Measurements from ENCODE around the gene EIF2B2.
A peak's percentile ranks its signal among the peaks of the same experiment; 100 is the strongest.

Gene EIF2B2

GRCh38 chr14:74975059-74975810 lies 27.5 kb upstream of the EIF2B2 start:
- H3K9me3 ChIP-seq (ENCODE audit: insufficient read depth, low read depth, low read length) = no peaks in the 10 kb centered on the region

GRCh38 chr14:74976264-74977113 lies 26.2 kb upstream of the EIF2B2 start:
- H3K9ac ChIP-seq (ENCODE audit: low read depth, low read length) = no peak overlapping the region
- peaks cover 45% of the 10 kb centered on the region for H3K4me1 ChIP-seq (ENCODE audit: insufficient read depth, low read length)
- H3K36me3 ChIP-seq (ENCODE audit: insufficient read depth, low read length) = no peaks in the 10 kb centered on the region
- no peak overlapping the region for H3K4me3 ChIP-seq (ENCODE audit: low read length)
- no peak overlapping the region for H3K27ac ChIP-seq (ENCODE audit: low read depth, low read length)
- no peaks in the 10 kb centered on the region for H3K27me3 ChIP-seq (ENCODE audit: insufficient read depth, low read length)
- no peaks in the 10 kb centered on the region for H3K9me3 ChIP-seq (ENCODE audit: insufficient read depth, low read depth, low read length)
- 94% methylated on average over 11 of the region's 11 CpGs for WGBS

More at GRCh38 chr14:74975059-74975810, 27.5 kb upstream of the EIF2B2 start:
- Histone ChIP-seq H3K4me3 (ENCODE audit: low read length) (no peak overlapping the region), H3K27ac (ENCODE audit: low read depth, low read length) (no peak overlapping the region), H3K9ac (ENCODE audit: low read depth, low read length) (no peak overlapping the region), H3K4me1 (ENCODE audit: insufficient read depth, low read length) (peaks cover 36% of the 10 kb centered on the region), H3K36me3 (ENCODE audit: insufficient read depth, low read length) (no peaks in the 10 kb centered on the region), H3K27me3 (ENCODE audit: insufficient read depth, low read length) (no peaks in the 10 kb centered on the region)
- 80% methylated on average over 11 of the region's 12 CpGs for WGBS

- H3K9me3 ChIP-seq (ENCODE audit: insufficient read depth, low read depth, low read length) = no peaks in the 10 kb centered on the region
- peaks cover 45% of the 10 kb centered on the region for H3K4me1 ChIP-seq (ENCODE audit: insufficient read depth, low read length)
- H3K9ac ChIP-seq (ENCODE audit: low read depth, low read length) = no peak overlapping the region
- no peaks in the 10 kb centered on the region for H3K27me3 ChIP-seq (ENCODE audit: insufficient read depth, low read length)
- no peak overlapping the region for H3K4me3 ChIP-seq (ENCODE audit: low read length)
- 91% methylated on average over 12 of the region's 12 CpGs for WGBS
- no peak overlapping the region for H3K27ac ChIP-seq (ENCODE audit: low read depth, low read length)
- no peaks in the 10 kb centered on the region for H3K36me3 ChIP-seq (ENCODE audit: insufficient read depth, low read length)
These were observed 25.4 kb upstream of the EIF2B2 start for GRCh38 chr14:74977164-74977900.

GRCh38 chr14:74977901-74978385 lies 24.8 kb upstream of the EIF2B2 start:
- WGBS = 65% methylated on average over 4 of the region's 6 CpGs
- no peaks in the 10 kb centered on the region for H3K27me3 ChIP-seq (ENCODE audit: insufficient read depth, low read length)

GRCh38 chr14:74978416-74978947 lies 24.2 kb upstream of the EIF2B2 start:
- Histone ChIP-seq H3K27ac (ENCODE audit: low read depth, low read length) (no peak overlapping the region), H3K9me3 (ENCODE audit: insufficient read depth, low read depth, low read length) (no peaks in the 10 kb centered on the region), H3K27me3 (ENCODE audit: insufficient read depth, low read length) (no peaks in the 10 kb centered on the region), H3K4me3 (ENCODE audit: low read length) (no peak overlapping the region), H3K36me3 (ENCODE audit: insufficient read depth, low read length) (no peaks in the 10 kb centered on the region), H3K9ac (ENCODE audit: low read depth, low read length) (no peak overlapping the region), H3K4me1 (ENCODE audit: insufficient read depth, low read length) (peaks cover 45% of the 10 kb centered on the region)
- WGBS = 38% methylated on average over 11 of the region's 11 CpGs

More at GRCh38 chr14:74977901-74978385, 24.8 kb upstream of the EIF2B2 start:
- Histone ChIP-seq H3K36me3 (ENCODE audit: insufficient read depth, low read length) (no peaks in the 10 kb centered on the region), H3K4me1 (ENCODE audit: insufficient read depth, low read length) (peaks cover 45% of the 10 kb centered on the region), H3K4me3 (ENCODE audit: low read length) (no peak overlapping the region), H3K9me3 (ENCODE audit: insufficient read depth, low read depth, low read length) (no peaks in the 10 kb centered on the region), H3K27ac (ENCODE audit: low read depth, low read length) (no peak overlapping the region), H3K9ac (ENCODE audit: low read depth, low read length) (no peak overlapping the region)

- H3K27ac ChIP-seq (ENCODE audit: low read depth, low read length) = no peak overlapping the region
- 66% methylated on average over 4 of the region's 4 CpGs for WGBS
- no peaks in the 10 kb centered on the region for H3K27me3 ChIP-seq (ENCODE audit: insufficient read depth, low read length)
- H3K9ac ChIP-seq (ENCODE audit: low read depth, low read length) = no peak overlapping the region
- no peaks in the 10 kb centered on the region for H3K36me3 ChIP-seq (ENCODE audit: insufficient read depth, low read length)
- no peaks in the 10 kb centered on the region for H3K9me3 ChIP-seq (ENCODE audit: insufficient read depth, low read depth, low read length)
- H3K4me1 ChIP-seq (ENCODE audit: insufficient read depth, low read length) = peaks cover 40% of the 10 kb centered on the region
- H3K4me3 ChIP-seq (ENCODE audit: low read length) = no peak overlapping the region
These were observed 23.7 kb upstream of the EIF2B2 start for GRCh38 chr14:74979029-74979428.

GRCh38 chr14:74979442-74980397 lies 23.0 kb upstream of the EIF2B2 start:
- no peak overlapping the region for H3K27ac ChIP-seq (ENCODE audit: low read depth, low read length)
- H3K36me3 ChIP-seq (ENCODE audit: insufficient read depth, low read length) = no peaks in the 10 kb centered on the region
- no peaks in the 10 kb centered on the region for H3K27me3 ChIP-seq (ENCODE audit: insufficient read depth, low read length)
- peaks cover 34% of the 10 kb centered on the region for H3K4me1 ChIP-seq (ENCODE audit: insufficient read depth, low read length)
- WGBS = 57% methylated on average over 23 of the region's 23 CpGs
- no peak overlapping the region for H3K9ac ChIP-seq (ENCODE audit: low read depth, low read length)
- H3K9me3 ChIP-seq (ENCODE audit: insufficient read depth, low read depth, low read length) = no peaks in the 10 kb centered on the region
- no peak overlapping the region for H3K4me3 ChIP-seq (ENCODE audit: low read length)

GRCh38 chr14:74980398-74980730 lies 22.4 kb upstream of the EIF2B2 start:
- no peak overlapping the region for H3K4me3 ChIP-seq (ENCODE audit: low read length)
- no peaks in the 10 kb centered on the region for H3K9me3 ChIP-seq (ENCODE audit: insufficient read depth, low read depth, low read length)
- H3K4me1 ChIP-seq (ENCODE audit: insufficient read depth, low read length) = peaks cover 32% of the 10 kb centered on the region
- H3K27me3 ChIP-seq (ENCODE audit: insufficient read depth, low read length) = no peaks in the 10 kb centered on the region
- H3K9ac ChIP-seq (ENCODE audit: low read depth, low read length) = 0 out of 2 replicates have a peak overlapping the region, but pooled peaks have one; percentile 32
- H3K36me3 ChIP-seq (ENCODE audit: insufficient read depth, low read length) = no peaks in the 10 kb centered on the region
- H3K27ac ChIP-seq (ENCODE audit: low read depth, low read length) = no peak overlapping the region
- 85% methylated on average over 4 of the region's 4 CpGs for WGBS

GRCh38 chr14:74980731-74981461 lies 21.8 kb upstream of the EIF2B2 start:
- no peak overlapping the region for H3K4me3 ChIP-seq (ENCODE audit: low read length)
- no peak overlapping the region for H3K27ac ChIP-seq (ENCODE audit: low read depth, low read length)
- H3K9ac ChIP-seq (ENCODE audit: low read depth, low read length) = 0 out of 2 replicates have a peak overlapping the region, but pooled peaks have one; percentile 32
- H3K27me3 ChIP-seq (ENCODE audit: insufficient read depth, low read length) = no peaks in the 10 kb centered on the region
- 36% methylated on average over 35 of the region's 35 CpGs for WGBS
- no peaks in the 10 kb centered on the region for H3K9me3 ChIP-seq (ENCODE audit: insufficient read depth, low read depth, low read length)
- H3K36me3 ChIP-seq (ENCODE audit: insufficient read depth, low read length) = no peaks in the 10 kb centered on the region
- peaks cover 32% of the 10 kb centered on the region for H3K4me1 ChIP-seq (ENCODE audit: insufficient read depth, low read length)

Data from HUES64 (cell line).